ENCODE measurements around the gene DDB1.

Gene DDB1

GRCh38 chr11:61280883-61281580, 51.9 kb downstream of the DDB1 start:
- no peak overlapping the region for H3K4me3 ChIP-seq (ENCODE audit: low read length)
- H3K27me3 ChIP-seq (ENCODE audit: control insufficient read depth, low read length) = no peaks in the 10 kb centered on the region
- peaks cover 27% of the 10 kb centered on the region for H3K36me3 ChIP-seq (ENCODE audit: control insufficient read depth, low read length)
- no peaks in the 10 kb centered on the region for H3K79me2 ChIP-seq (ENCODE audit: control insufficient read depth, low read length)
- no peaks in the 10 kb centered on the region for H3K9me2 ChIP-seq (replicated peaks; ENCODE audit: control insufficient read depth, low read length)
- H3K4me2 ChIP-seq (ENCODE audit: low read length) = no peak overlapping the region
- TF ChIP-seq CTCF (IDR thresholded peaks at IDR 0.05; ENCODE audit: low read depth, low read length, poor library complexity, severe bottlenecking) = no peak
- no peak for TF ChIP-seq EZH2phosphoT487 (IDR thresholded peaks at IDR 0.05; ENCODE audit: borderline replicate concordance, low read length)
- H4K20me1 ChIP-seq (ENCODE audit: control insufficient read depth, insufficient read depth, low read depth, low read length) = no peaks in the 10 kb centered on the region
- H3K27ac ChIP-seq (ENCODE audit: low read depth, low read length) = no peak overlapping the region
- H3F3A ChIP-seq (ENCODE audit: control insufficient read depth, insufficient read depth) = no peaks in the 10 kb centered on the region
- peaks cover 3% of the 10 kb centered on the region; the same call in 1 of the 2 replicates for H3K4me1 ChIP-seq (ENCODE audit: control insufficient read depth, low read length)
- H3K9me3 ChIP-seq (ENCODE audit: control insufficient read depth, insufficient read depth, low read length) = no peaks in the 10 kb centered on the region

- Histone ChIP-seq H3K36me3 (ENCODE audit: control insufficient read depth, low read length) (peaks cover 27% of the 10 kb centered on the region), H3F3A (ENCODE audit: control insufficient read depth, insufficient read depth) (no peaks in the 10 kb centered on the region), H3K27ac (ENCODE audit: low read depth, low read length) (no peak overlapping the region), H3K27me3 (ENCODE audit: control insufficient read depth, low read length) (no peaks in the 10 kb centered on the region), H3K9me3 (ENCODE audit: control insufficient read depth, insufficient read depth, low read length) (no peaks in the 10 kb centered on the region), H3K4me2 (ENCODE audit: low read length) (no peak overlapping the region), H3K9me2 (replicated peaks; ENCODE audit: control insufficient read depth, low read length) (no peaks in the 10 kb centered on the region), H3K79me2 (ENCODE audit: control insufficient read depth, low read length) (no peaks in the 10 kb centered on the region), H4K20me1 (ENCODE audit: control insufficient read depth, insufficient read depth, low read depth, low read length) (no peaks in the 10 kb centered on the region), H3K4me3 (ENCODE audit: low read length) (no peak overlapping the region), H3K4me1 (ENCODE audit: control insufficient read depth, low read length) (peaks cover 3% of the 10 kb centered on the region; the same call in 1 of the 2 replicates)
- TF ChIP-seq EZH2phosphoT487 (IDR thresholded peaks at IDR 0.05; ENCODE audit: borderline replicate concordance, low read length) (no peak), CTCF (IDR thresholded peaks at IDR 0.05; ENCODE audit: low read depth, low read length, poor library complexity, severe bottlenecking) (no peak)
Measured at GRCh38 chr11:61279934-61280659, 52.8 kb downstream of the DDB1 start.

- Histone ChIP-seq H3K4me1 (ENCODE audit: control insufficient read depth, low read length) (peaks cover 3% of the 10 kb centered on the region; the same call in 1 of the 2 replicates), H3K4me2 (ENCODE audit: low read length) (no peak overlapping the region), H3K9me2 (replicated peaks; ENCODE audit: control insufficient read depth, low read length) (no peaks in the 10 kb centered on the region), H3K36me3 (ENCODE audit: control insufficient read depth, low read length) (peaks cover 30% of the 10 kb centered on the region), H3K4me3 (ENCODE audit: low read length) (no peak overlapping the region), H3K79me2 (ENCODE audit: control insufficient read depth, low read length) (no peaks in the 10 kb centered on the region), H3K27ac (ENCODE audit: low read depth, low read length) (no peak overlapping the region), H3K9me3 (ENCODE audit: control insufficient read depth, insufficient read depth, low read length) (no peaks in the 10 kb centered on the region), H3K27me3 (ENCODE audit: control insufficient read depth, low read length) (no peaks in the 10 kb centered on the region), H3F3A (ENCODE audit: control insufficient read depth, insufficient read depth) (no peaks in the 10 kb centered on the region), H4K20me1 (ENCODE audit: control insufficient read depth, insufficient read depth, low read depth, low read length) (no peaks in the 10 kb centered on the region)
- TF ChIP-seq CTCF (IDR thresholded peaks at IDR 0.05; ENCODE audit: low read depth, low read length, poor library complexity, severe bottlenecking) (no peak), EZH2phosphoT487 (IDR thresholded peaks at IDR 0.05; ENCODE audit: borderline replicate concordance, low read length) (no peak)
Measured at GRCh38 chr11:61278001-61278470, 54.9 kb downstream of the DDB1 start.
